ENCODE data around the gene TMEM181.

DNA sequence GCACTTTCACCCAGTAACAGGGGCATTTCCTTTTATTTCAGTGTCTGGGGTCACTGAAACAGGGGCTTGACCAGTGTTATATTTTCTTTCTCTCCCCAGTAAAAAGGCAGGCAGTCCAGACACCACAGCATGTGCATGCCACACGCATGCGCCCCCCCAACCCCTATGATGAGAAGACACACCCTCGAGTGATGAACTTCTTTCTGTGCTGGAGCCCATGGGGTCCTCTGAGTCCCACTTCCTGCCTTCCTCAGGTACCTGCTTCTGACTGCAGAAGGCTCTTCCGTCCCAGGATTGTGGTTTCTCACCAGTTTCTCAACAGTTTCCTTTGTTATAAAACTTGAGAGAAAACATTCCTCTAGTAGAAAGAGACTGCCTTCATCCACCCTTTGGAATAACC lies 45.7 kb upstream of the TMEM181 start:
- TF ChIP-seq TAF1 (IDR thresholded peaks at IDR 0.05; ENCODE audit: borderline replicate concordance, low read depth, low read length) = no peak
- TF ChIP-seq POLR2AphosphoS5 (IDR thresholded peaks at IDR 0.05; ENCODE audit: low read depth, low read length) = no peak

Measured in GM12892 (cell line).